T-helper 2 cell (primary cell): ENCODE results near the gene DNAAF8.

Experiments used
- DNase-seq, 5 experiments: peaks; one replicate each; pipeline versions ENCODE4 v3.0.0 to v3.0.0-alpha.2; 2012 to 2022

The DNAAF8 gene

DNA sequence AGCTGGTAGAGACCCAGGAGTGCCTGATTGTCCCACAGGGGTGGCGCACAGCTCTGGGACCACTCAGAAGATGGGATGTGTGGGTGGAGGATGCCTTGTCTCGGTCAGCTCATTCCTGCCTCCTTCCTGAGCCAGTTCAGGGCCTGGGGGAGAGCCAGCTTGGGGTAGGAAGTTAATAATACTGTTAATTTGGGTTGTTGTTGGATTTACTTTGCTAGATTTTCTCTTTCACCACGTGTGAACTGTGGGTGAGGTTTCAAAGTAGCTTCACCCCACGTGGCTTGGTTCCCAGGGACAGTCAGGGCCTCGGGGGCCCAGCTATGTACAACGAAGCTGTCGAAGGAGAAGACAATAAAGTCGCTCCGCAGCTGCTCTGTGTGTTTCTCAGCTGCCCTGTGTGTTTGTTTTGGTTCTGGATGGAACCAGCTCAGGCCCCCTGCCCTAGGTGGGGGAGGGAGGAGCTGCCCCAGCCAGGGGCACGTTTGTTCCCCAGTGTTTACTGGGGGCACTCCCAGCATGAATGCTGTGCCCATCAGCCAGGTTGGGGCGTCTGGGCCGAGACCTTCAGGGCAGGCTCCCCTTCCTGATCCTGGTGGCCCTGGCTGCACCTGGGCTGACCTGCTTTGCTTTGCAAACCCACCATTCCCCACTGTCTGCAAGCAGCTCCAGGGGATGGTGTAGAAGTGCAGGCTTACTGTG, 38.7 kb upstream of the DNAAF8 start:
- no peak for DNase-seq

DNA sequence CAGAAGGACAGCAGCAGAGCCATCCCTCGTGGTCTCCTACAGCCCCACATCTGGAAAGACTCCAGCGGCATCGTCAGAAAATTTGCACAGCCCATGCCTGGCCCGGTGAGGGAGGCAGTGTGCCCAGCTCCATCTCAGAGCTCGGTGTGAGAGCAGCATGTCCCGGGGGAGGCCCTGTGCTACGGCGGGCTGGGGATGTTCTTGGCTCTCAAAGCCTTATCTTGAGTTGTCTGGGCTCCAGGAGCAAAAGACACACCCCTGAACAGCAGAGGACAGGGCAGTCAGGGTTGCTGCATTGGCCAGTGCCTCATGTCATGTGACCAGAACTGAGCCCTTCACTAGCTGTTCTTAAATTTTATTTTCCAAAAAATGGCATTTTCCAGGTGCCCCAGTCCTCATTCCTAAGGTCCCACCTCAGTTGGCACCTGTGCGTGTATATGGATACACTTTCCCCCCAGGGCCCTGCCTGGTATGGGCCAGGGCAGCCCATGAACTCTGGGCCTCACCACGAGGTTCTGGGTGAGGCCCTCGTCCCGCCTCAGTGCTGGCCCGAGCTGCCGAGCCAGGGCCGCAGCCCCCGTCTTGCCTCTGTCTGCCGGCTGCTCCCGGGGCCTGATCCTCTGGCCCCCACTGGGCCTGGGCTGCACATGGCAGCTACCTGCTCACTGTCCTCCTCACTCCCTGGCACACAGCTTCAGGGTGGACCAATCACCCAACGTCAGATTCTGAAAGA, 38.0 kb upstream of the DNAAF8 start:
- DNase-seq = no peak

DNA sequence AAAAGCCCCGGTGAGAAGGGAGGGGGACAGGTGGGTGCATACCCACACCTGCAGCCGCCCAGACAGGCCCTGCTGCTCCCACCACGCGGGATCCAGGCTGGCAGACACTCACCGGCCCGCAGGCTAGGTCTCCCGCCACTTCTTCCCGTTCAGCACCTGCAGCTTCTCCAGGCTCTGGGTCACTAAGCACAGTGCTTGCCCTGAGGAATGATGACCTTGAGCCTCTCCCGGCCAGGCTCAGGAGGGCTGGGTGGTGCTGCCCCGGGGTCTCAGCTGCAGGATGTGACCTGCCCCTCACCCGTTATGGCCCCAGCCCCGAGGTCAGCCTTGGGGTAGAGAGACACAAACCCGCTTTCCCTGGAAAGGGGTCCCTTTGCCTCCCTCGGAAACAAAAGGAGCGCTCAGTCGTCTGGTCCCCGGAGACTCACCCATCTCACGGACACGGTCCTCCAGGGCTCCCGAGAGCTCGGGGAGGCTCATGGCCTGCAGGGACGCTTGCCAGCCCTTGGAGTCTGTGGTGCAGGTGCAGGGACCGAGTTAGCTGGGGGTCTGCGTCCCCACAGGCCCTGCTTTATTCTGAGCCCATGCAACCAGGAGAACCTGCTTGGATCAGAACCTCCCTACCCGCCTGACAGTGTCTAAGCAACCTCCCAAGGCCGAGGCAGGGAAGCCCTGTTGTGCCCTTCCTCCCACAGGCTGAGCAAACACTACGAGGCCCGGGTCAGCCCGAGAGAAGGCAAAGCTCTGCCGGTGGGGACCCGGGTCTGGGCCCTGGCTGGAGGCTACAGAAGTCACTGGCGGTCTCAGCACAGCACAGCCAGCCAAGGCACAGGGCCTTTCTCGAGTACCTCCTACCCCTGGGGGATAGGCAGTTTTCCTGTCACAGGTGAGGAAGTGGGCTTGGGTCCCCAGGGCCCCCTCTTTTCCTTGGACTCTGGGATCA, 37.2 kb upstream of the DNAAF8 start:
- DNase-seq = no peak

DNA sequence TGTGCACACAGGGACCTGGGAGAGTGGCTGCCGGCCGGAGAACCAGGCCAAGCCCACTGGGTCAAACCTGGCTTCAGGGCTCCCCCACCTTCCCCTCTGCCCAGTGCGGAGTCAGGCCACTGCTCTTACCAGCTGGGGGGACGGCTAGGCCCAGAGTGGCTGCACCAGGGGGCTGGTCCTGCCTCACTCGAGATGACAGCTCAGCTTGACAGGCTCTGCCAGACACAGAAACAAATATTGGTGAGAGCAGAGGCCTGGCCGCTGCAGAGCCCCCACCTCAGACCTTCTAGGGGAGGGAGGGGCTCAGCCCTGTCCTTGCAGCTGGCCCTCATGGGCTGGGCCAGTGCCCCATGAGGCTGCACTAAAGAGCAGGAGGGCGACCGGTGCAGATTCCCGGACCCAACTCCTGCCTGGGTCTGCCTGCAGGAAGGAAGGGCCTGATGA, 36.5 kb upstream of the DNAAF8 start:
- DNase-seq = no peak

DNA sequence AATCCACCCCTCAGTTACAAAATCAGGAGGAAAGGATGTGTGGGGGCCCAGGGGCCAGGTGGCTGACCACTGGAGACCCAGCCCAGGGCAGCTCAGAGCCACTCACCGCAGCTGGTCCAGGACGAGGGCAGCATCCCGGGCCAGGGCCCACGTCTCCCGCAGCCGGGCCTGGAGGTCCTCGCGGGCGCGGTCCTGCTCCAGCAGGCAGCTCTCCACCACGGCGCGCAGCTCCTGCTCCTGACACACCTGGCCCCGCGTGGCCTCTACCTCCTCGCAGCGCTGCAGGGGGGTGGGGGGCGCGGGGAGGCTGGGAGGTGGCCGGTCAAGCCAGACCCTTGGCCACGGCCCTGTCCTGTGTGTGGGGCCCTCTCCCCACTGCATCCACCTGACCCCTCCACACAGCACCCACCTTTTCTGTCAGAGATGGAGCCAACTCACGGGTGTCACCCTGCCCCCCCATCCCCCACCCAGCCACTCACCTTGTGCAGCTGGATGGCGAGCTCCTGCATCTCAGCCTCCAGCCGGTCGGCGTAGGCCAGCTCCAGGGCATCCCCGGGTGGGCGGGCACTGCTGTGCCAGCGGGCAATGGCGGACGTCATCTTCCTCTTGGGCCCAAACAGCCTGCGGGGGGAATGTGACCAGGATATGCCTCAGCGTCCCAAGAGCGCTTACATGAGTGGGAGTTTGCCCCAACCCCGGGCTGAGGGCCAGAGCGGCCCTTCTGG, 35.9 kb upstream of the DNAAF8 start:
- DNase-seq = no peak

DNA sequence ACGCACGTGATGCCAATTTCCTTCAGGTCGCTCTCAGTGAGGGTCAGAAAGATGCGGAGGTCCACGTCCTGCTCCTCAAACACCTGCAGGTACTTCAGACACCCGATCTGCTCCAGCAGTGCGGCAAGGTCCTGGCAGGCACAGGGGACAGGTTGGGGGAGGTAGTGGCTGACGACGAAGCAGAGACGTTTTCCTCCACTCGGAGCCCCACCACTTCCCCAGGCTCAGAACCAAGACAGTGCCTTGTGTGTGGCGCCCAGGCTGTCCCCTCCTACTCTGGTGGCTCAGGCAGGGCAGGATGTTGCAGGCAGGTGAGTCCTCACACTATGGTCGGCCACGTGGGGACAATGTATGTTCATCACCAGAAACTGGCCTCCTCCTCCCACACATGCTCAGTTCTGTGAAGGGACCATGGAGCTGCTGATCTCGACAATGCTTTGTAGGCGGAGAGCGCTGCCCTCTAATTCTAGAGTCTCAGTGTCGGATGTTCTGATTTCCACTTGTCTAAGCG, 35.2 kb upstream of the DNAAF8 start:
- DNase-seq = no peak

DNA sequence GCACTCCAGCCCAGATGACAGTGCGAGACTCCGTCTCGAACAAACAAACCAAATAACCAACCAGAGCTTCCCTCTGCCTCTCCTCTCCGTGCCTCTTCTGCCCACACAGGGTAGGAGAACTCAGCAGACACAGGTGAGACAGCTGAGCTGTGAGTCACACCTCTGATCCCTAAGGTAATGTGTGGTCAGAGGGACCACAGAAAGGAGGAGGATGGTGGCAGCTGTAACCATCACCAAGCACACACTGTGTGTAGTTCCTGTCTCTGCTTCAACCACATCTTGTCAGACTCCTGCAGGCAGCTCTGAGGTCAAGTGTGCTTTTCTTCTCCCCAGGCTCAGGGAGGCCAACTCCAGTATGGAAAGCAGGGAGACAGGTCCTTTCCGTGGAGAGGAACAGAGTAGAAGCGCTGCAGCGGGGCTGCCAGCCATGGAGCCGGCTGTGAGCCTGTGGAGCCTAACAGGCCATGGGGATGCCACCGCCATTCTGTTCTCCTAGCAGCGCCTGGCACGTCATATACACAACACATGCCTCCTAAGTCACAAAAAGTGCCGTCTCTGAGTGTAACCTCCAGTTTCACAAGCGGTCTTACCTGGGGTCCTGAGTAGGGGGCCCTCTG, 33.8 kb upstream of the DNAAF8 start:
- peak in 2 of 5 experiments; percentile 31 to 39 for DNase-seq

DNA sequence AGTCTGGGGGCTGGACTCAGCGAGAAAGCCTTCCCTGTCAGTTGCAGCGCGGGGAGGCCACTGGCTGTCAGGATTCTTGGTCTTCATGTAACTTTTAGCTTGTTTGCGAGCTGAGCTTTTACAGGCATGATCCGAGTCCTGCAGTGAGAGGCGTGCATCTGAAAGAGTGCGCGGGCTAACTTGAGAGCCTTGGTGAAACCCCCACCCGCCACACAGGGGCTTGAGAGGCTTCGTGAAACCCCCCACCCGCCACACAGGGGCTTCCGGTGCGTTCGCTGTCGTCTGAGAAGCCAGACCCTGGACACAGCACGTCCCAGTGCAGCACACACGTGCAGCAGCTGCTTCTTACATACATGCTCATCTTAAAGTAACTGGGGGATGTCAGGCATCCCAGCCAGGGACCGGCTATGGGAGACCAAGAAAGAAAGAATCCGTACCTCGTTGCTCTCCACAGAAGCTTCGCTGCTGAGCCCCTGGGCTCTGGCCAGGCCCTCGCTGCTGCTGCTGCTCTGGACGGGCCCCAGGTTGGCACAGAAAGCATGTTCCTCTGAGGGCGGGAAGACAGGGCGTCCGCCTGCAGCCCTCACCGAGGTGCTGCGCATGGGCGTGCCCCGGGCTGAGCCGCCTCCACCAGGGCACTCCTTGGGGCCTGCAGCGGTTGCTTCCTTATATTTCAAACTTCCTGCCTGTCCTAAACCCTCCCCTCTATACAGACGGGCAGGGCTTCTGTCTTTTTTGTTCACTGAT, 33.2 kb upstream of the DNAAF8 start:
- no peak for DNase-seq

DNA sequence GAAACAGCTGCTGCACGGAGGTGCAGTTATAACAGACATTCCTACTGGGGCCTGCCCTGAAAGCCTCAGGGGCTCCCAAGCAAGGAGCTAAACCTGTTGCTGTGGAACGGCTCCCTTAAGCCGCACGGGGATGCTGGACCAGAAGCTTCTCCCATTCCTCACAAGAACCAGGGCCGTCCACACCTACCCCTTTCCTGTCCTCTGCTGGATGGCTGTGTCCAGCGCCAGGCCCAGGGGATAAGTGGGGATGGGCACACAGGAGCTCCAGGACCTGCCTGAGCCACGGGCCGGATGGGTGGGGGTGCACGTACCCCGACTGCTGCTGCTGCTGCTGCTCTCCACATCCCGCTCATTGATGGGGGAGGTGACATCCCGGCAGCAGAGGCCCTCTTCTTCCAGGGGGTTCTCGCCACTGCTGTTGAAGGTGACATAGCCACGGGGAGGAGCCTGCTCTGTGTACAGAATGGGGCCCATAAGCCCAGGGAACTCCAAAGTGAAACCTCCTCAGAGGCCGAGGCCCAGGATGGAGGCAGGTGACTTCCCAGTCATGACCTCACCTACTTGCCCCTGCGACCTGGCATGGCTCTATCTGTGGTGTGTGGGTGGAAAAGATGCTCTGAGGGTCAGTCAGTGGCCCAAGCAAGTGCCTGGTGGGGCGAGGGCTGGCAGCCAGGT, 32.4 kb upstream of the DNAAF8 start:
- DNase-seq = no peak

DNA sequence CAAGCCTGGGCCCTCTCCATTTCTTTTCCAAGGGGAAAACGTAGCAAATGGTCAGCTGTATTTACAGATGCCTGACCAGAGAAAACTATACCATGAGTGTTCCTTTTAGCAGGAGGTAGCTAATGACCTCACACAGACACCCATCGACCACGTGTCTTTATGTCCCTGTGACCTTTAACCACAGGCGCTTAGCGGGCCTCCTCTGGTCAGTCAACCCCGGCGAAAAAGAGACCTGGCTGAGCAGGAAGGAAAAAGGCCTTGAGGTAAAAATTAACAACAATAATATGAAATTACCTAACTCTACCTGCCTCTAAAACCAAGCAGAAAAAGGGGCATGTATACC, 31.9 kb upstream of the DNAAF8 start:
- no peak for DNase-seq

DNA sequence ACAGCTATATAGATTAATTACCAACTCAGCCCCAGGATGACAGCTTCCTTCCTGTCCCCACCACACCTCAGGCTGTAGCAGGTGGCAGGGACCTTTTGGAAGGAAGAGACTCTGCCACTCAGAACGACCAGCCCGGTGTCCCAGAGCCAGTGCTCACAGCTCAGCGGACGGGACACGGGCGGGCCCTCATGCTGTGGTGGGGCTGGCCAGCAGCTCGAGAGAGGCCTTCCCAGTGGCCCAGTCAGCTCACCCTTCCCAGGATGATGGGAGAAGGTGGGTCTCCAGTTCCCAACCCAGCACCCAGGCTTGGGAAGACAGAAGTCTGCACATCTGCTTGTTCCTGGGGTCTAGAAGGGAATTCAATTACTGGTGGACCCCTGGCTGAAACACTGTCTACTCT, 30.4 kb upstream of the DNAAF8 start:
- no peak for DNase-seq

DNA sequence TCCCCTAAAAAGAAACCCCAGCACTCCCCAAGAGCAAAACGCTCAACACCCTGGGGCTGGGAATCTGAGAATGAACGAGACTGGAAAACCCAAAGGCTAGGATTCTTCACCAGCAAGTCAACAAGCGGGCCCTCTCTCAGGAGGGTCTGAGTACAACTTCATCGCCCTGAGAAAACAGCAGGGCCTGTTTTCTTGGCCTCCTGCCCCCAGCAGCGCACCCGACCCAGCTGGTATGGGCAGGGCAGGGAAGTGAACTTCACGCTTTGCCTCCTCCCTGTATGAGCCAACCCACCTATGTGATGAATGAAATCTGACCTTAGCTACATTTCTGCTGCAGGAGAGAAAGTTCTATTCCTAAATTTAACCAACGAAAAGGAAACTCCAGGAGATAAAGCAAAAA, 29.8 kb upstream of the DNAAF8 start:
- no peak for DNase-seq

DNA sequence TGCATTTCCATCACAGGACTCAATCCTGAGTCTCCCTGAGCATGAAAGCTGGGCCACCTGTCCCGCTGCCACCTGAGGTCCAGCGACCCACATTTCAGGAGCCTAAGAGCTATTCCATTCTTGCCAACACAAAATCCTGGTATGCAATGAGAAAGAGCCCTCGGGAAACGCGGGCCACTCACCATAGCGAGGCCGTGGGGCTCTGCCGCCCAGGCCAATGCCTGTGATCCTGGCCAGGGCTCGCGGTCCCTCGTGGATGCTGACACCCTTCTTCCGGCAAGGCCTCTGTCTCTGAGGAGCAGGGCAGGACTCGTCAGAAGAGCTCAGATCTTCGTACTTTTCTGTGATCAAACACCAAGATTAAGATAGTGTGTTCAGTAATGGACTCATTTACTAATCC, 29.4 kb upstream of the DNAAF8 start:
- DNase-seq = no peak

DNA sequence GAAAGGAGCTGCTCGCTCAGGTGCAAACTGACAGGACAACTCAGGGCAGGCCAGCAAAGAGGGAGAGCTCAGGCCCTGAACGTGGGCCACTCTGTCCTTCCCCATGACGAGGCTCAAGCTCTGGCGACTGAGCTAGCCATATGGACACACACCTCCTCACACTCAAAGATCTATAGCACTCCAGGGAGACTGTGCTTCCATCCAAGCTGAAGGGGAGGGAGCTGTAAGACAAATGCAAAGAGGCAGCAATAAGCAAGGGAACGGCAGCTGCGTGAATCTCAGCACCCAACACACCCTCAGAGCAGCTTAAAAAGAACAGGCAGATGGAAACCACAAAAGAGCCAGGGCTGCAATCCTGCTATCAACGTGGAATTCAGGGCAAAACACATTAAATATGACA, 27.5 kb upstream of the DNAAF8 start:
- DNase-seq = no peak

DNA sequence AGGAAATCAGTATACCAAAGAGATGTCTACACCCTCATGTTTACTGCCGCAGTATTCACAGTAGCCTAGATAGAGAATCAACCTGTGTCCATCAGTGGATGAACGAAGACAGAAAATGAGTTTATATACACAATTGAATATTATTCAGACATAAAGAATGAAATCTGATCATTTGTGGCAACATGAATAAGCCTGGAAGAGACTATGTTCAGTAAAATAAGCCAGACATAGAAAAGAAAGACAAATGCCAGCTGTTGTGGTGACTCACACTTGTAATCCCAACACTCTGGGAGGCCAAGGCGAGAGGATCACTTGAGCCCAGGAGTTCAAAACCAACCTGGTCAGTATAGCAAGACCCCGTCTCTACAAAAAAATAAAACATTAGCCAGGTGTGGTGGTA, 24.9 kb upstream of the DNAAF8 start:
- DNase-seq = no peak

DNA sequence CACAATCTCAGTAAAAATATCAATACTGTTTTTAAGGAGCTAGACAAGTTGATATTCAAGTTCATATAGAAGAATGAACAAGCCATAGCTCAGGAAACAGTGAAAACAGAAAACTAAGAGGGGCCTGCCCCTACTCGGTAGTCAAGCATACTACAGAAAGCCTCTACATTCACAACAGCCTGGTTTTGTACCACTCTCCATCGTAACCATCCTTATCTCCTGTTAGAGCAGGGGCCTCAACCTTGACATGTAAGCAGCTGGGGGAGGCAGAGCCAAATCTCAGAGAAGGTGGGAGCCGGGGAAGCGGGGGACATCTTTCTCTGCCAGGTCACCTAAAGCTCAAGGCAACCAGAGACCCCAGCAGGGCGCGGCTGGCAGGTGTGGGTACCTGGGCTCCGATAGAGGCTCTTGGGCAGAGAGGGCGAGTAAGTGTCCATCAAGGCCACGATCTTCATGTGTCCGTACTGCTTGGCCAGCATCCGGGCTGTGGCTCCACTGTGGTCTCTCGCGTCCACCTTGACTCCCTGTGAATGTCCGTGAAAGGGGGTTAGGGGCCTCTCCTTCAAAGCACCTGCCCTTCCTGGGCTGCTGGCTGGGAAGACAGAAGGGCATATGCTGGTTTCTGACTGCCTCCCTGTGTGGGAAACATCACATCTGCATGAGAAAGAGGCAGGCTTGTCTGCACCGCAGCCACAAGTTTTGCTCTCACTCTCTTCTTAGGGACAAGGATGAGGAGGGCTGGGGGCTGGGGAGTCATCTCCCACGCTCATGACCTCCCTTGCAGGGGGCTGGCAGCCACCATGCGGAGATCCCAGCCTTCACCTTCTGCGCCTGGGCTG, 20.5 kb upstream of the DNAAF8 start:
- DNase-seq = no peak

DNA sequence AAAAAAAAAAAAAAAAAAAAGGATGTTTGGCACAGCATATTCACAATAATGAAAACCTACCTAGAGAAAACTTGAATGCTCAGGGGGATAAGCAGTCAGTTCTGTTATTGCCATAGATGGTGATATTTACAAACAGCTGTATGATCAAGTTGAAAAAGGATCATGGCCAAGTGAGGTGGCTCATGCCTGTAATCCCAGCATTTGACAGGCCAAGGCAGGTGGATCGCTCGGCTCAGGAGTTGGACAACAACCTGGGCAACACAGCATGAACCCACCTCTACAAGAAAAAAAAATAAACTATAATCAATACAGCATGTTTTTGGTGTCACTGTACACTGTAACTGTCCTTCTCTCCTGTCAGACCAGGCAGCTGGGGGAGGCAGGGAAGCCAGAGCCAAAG, 19.3 kb upstream of the DNAAF8 start:
- DNase-seq = no peak

DNA sequence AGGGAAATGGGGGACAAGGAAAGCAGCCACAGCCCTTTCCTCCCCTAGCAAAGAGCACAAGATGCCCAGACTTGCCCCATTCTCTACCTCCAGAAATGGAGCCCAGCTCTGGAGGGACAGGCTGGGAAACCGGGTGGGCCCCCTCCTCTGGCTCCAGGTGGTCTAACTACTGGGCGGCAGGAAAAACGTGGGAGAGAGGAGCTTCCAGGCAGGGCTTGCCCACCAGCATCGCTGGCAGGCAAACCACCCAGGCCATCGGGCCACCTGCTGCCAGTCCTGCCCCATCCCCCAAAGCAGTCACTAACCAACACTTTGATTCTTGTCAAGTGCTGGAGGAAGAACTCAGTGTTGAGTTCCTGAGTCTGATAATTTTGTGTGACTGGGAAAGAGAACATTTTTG, 15.9 kb upstream of the DNAAF8 start:
- DNase-seq = no peak

DNA sequence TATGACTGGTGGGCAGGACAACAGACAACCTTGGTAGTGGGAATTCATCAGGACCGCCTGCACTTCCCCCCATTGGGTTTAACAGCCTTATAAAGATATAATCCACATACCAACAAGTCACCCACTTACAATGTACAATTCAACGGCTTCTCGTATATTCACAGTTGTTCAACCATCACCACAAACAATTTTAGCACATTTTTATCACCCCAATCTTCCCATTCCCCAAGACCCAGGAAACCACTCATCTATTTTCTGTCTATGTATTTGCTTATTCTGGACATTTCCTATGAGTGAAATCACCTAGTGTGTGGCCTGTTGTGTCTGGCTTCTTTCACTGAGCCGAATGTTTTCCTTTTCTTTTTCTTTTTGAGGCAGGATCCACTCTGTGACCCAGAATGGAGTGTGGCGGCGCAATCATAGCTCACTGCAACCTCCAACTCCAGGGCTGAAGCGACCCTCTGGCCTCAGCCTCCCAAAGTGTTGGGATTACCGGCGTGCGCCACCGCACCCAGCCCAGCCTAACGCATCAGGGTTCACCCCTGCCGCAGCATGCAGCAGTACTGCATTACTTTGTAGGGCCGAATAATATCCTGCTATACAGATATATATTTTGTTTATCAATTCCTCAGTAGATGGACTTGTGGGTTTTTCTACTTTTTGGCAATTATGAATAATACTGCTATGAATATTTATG, 11.1 kb upstream of the DNAAF8 start:
- DNase-seq = no peak
